Hippocampal formation (tissue), 2 donors: ENCODE measurements around the gene APOM.
A peak's percentile ranks its signal among the peaks of the same experiment; 100 is the strongest.

Experiments used
- DNase-seq, 2 donors: peaks; one replicate each; lab custom pipeline; 2025; lab: John Stamatoyannopoulos, UW

The APOM gene

DNA sequence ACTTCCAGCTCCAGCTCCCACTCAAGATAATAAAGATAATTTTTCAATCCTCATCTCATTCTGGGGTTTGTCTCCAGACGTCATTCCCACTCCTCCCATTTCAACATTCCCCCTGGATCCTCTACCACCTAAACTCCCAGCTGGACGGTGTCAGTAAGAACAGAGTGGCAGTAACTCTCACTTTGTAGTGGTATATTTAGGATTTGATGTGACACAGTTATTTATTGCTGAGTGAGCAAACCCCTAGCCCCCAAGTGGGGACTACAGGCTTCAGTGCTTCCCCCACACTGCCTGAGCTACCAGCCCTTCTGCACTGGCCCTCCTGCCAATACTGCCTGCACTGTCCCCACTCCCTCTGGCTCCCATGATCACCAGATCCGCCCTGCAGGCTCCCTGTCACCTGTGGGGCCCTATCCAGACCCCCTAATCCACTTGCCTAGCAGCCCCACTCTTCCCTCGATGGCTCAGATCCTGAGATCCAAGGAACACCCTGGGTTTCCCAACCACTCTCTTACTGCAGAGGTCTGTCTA, 2.5 kb downstream of the APOM start:
- DNase-seq = no peak

DNA sequence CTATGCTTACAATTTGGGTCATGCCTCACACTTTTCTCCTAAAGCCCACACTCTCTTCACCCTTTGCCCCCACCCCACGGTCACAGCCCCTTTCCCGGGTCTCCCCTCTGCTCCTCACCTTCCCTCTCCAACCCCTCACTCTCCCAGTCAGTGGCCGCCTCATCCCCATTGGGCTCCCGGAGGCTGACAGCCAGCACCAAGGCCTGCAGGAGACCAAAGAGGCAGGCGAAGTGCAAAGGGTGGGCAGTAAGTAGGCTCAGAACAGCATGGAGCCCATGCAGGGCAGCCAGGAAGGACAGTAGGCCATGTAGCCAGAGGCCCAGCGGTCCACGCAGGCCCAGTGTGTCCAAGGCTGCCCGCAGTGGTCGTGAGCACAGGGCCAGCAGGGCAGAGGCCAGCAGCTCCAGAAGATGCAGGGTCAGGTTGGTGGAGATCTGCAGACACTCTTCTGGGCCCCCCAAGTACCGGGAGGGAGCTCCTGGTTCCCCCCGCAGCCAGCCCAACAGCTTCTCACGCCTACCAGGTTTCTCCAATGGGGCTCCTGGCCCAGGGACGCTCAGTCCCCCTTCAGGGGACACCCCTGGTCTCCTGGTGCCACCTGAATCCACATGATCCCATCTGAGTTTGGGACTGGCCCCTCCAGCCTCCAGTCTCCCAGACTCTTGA, 3.4 kb downstream of the APOM start:
- DNase-seq = no peak

- no peak for DNase-seq
These were observed 4.1 kb downstream of the APOM start for GRCh38 chr6:31659649-31660380.

DNA sequence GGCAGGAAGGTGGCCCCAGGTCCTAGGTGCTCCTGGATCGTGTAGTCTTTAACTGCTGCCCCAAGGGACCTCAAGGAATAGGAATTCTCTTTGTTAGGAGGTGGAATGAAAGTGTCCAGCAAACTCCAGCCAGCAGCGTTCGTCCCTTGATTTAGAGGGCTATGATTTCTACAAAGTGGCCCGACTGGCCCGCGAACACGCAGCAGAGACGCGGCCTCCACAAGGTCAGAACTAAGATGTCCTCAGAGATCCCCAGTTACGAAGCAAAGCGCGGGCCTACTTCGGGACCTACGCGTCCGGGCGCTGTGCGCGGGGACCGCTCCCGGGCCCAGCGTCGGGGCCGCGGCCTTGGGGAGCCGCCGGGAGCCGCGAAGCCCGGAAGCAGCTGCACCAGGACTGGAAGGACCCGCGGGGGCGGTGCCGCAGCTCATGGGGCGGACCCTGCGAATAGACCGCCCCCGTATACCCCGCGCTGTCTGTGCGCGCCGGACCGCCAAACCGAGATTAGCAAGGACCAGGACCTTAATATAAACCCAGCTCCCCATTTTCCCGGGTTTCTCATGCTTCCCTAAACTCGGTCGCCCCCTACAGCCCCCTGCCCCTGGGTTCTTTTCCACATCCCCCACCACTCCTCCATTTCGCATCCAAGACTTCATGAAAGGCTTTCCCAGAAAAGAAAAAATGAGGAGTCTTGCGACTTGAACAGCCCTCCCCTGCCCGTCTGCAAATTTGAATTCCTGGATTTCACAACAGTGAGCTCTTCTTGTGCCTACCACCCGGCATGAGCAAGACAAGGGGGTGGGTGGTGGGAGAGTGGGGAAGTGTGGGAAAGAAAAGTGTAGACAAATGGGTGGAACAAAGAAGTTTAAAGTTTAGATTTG, 4.9 kb downstream of the APOM start, which contains the start of gene C6orf47:
Gene C6orf47 (minus strand): TSS at position 398 of the 881 bp plus-strand sequence. CDS start 831 bp downstream, outside the sequence.
- peak; percentile 64 to 73 for DNase-seq

DNA sequence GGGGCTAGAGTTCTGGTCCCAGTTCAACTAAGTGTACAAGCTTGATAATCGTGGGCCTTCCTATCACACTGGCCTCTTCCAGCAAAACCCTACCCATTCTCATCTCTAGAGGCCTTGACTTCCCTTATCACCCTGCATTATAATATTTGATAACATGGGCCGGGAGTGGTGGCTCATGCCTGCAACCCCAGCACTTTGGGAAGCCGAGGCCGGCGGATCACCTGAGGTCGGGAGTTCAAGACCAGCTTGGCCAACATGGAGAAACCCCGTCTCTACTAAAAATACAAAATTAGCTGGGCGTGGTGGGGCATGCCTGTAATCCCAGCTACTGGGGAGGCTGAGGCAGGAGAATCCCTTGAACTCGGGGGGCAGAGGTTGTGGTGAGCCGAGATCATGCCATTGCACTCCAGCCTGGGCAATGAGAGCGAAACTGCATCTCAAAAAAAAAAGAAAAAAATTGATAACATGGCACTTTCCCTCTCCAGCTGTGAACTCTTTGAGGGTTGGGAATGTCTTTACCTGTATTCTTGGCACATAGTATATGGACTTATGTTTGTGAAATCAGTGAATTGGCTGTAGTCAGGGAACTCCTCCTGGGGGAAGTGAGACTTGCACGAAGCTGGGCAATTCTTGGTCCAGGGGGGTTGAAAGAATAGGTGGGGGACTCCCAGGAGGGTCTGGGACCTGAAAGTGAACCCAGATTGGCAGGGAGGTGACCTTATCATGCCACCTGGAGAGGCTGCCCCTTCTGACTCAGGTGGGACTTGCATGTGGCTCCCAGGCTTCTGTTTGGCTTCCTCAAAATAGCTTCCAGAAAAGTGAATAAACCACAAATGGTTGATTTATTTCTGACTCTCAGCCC, 5.8 kb downstream of the APOM start:
- no peak for DNase-seq

- DNase-seq = no peak
These were observed 6.5 kb downstream of the APOM start for GRCh38 chr6:31662124-31662723.

- DNase-seq = no peak
These were observed 7.6 kb downstream of the APOM start for GRCh38 chr6:31663126-31663960.

DNA sequence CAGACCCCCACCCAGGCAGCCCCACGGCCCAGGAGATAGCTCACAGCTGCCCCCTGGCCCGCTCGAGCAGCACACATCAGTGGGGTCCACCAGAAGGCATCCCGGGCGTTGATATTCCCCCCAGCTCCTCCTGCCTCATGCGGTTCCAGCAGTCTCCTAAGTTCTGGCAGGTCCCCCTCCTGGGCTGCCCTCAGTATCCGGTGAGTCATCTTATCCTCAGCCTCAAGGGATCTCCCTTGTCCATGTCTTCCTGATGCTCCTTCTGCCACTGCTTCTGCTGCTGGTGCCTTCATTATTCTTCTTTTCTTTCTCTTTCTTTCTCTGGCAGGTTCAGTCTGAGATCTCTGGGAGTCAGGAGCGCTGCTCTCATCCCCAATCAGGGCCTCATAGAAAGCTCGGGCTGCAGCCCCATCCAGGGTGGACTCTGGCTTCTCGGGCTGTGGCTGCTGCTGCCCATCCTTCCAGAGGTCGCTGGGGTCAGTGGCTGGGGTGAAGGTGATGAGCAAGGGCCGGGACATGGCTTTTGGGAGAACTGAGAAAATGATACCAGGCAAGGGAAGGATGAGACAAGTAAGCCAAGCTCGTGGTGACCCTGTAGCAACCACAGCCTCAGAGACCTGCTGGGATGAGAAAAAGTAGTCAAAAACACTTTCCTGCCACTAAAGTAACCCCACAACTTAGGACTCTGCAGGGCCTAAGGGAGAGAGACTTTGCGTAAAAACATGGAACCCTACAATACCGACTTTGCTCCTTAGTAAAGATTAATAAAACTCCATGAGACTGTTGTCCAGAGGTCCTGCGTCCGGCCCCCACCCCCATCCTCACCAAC, 8.5 kb downstream of the APOM start:
- DNase-seq = no peak

GRCh38 chr6:31664790-31665500, 9.3 kb downstream of the APOM start, which contains the start of gene GPANK1:
Gene GPANK1, minus strand, starts transcription at chr6:31664997. Its CDS starts 519 bp downstream, at chr6:31664478.
- DNase-seq = peak; percentile 83 to 93

- DNase-seq = peak; percentile 98
These were observed 10.0 kb downstream of the APOM start, which contains the start of gene CSNK2B for GRCh38 chr6:31665501-31666336. Gene CSNK2B, plus strand, starts transcription at chr6:31666080. Its CDS starts 752 bp downstream, at chr6:31666832.

DNA sequence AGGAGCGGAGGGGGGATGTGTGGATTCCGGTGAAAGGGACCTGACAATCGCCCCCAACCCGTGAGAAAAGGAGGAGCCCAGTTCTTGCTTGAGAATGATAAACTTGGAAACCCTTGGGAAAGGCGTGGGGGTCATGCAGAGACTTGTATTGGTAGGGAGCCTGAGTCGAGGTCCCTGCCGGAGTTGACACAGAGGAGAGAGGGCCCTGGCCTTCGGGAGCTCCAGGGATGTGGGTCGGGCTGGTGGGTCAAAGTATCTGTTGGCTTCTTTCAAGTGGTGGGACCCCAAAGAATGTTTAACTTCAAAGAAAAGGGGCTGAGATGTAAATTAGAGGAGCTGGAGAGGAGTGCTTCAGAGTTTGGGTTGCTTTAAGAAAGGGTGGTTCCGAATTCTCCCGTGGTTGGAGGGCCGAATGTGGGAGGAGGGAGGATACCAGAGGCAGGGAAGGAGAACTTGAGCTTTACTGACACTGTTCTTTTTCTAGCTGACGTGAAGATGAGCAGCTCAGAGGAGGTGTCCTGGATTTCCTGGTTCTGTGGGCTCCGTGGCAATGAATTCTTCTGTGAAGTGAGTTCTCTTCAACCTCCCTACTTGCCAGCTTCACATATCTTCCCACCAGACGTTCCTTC, 10.8 kb downstream of the APOM start:
- no peak for DNase-seq

GRCh38 chr6:31669676-31670075, 14.0 kb downstream of the APOM start, which contains the start of gene LY6G5B:
Gene LY6G5B, plus strand, starts transcription at chr6:31669976. Its CDS starts 975 bp downstream, at chr6:31670951.
- no peak for DNase-seq

- no peak for DNase-seq
These were observed 20.7 kb downstream of the APOM start for GRCh38 chr6:31676322-31676903.

GRCh38 chr6:31676904-31677303, 21.2 kb downstream of the APOM start:
- no peak for DNase-seq

DNA sequence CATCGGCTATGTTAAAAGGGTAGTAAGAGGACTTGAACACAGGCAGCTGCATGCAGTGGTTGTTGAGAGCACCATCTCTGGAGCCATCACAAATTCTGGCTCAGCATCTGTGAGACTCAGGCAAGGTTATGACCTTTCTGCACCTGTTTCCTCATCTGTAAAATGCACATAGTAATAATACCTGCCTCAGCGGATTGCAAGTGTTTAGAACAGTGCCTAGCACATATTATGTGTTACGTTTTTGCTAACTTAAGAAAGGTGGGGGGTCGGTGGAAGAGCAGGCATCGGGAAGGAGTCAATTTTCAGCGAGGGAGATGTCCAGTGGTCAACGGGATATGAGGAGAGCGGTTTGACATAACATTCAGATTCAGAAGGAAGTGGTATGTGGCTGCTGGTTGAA, 22.3 kb downstream of the APOM start:
- DNase-seq = no peak
